Activated CD4-positive, alpha-beta T cell treated with anti-CD3 and anti-CD28 coated beads, Interleukin-2, amount 50 U/mL, for 24 hours (primary cell): ENCODE data around the gene LRRC8D.

Source experiments
- DNase-seq, 2 donors: peaks; one replicate each; pipeline ENCODE4 v3.0.0-alpha.2; 2020; ENCODE audit warnings: low read depth in 1 of 2, low spot score in 1 of 2

Gene LRRC8D

DNA sequence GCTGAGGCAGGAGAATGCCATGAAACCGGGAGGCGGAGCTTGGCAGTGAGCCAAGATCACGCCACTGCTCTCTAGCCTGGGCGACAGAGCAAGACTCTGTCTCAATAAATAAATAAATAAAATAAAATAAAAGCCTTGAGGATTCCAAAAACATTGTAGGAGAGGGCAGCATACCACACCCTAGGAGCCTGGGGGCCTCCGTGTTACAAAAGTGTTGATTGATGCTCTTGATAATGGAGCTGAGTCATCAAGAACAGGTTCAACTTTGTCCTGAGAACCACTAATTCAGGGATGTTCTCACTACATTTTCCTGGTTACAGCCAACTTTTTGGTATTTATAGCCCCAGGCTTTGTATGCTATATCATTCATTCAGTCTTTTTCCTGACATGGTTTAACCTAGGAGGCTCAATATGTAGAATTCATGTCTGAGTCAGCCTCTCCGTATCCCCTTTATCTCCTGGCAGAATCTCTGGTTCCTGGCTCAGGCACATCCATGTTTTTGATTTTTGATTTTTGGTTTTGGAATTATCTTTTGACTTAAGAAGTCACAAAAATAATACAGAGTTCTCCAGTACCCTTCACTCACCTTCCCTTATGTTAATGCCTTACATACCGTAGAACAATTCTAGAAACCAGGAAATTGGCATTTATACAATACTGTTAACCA is 69.4 kb downstream of the LRRC8D start:
- no peak for DNase-seq

DNA sequence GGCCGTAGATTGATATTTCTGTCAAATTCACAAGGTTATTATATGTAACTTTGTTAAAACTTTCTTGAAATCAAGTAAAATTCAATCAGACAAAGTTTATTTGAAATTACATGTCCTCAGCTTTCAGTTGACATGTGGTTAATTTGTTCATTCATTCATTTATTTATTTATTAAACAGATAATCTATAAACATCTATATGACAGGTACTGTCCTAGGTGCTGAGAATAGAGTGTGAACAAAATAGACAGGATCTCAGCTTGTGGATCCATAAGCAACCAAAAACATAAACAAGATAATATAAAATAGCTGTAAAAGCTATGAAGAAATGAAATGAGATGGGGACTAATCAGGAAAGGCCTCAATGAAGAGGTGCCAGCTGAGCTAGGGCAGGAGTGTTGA is 72.0 kb downstream of the LRRC8D start:
- no peak for DNase-seq

DNA sequence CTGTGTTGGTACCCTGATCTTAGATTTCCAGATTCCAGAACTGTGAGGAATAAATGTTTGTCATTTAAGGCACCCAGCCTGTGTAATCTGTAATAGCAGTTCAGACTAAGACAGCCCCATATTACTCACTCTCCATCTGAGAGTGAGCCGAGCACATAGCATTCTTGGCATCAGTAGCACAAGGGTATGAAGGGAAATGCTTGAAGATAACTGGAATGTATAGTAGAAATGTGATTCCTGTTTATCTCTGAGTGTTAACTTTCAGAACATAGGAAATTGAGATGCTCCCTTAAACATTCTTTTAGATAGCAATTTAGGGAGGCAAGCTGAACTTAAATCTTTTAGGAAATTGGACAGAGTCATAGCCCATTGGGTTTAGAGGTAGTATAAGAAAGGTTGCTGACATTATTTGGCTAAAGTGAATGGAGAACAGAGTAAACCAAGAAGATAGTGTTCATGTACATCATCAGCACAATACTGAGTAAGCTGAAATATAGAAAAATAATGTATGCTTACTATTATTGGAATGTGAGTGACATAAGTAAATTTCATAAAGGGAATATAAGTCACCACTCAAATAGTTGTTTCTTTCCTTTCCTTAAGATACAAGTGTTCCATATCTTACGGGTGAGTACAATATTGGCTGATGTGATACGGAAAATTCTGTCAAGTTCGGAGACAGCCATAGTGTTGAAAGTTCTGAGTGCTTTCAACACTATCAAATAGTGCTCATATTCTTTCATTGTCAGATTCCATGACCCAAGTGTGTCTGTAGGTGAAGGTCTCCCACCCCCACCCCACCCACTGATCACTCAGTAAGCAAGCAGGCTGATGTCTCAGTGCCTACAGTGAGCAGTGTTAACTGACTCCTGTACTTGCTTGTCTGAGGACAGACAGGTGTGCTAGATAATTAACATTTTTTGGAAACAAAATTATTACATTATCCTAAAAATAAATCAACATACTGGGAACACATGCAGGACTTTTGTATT is 73.7 kb downstream of the LRRC8D start:
- DNase-seq = no peak

DNA sequence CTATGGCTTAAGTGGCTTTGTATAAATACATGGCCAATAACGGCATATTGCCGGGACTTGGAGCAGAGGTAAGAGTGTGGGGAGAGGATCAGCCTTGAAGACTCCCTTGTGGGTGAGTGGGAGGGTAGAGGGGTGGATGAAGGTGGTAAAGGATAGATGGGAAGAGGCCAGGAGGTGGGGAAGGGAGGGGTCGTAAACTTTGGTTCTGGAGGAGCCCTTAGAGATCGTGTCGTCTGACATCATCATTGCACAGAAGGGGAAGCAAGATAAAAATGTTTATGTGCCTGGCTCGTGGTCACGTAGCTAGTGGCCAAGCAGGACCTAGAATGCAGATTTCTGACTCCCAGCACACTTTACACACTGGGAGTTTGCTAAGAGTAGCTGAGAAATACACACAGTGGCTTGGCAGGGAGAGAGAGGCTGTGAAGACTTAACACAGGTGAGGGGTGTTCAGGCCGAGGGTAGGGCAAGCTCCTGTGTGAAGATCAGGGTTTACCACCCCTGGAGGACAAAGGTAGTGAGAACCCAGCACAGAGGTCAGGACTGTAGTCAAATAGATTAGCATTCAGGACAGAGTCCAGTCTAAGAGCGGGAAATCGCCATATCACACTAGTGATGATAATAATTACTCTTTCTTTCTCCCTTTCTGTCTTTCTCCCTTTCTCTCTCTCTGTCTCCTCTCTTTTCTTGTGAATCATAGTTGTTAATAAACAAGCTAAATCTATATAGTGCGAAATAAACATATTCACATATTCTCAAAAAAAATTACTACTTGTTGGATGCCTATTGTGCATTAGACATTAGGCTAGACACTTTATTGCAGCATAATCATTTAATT is 75.5 kb downstream of the LRRC8D start:
- no peak for DNase-seq

DNA sequence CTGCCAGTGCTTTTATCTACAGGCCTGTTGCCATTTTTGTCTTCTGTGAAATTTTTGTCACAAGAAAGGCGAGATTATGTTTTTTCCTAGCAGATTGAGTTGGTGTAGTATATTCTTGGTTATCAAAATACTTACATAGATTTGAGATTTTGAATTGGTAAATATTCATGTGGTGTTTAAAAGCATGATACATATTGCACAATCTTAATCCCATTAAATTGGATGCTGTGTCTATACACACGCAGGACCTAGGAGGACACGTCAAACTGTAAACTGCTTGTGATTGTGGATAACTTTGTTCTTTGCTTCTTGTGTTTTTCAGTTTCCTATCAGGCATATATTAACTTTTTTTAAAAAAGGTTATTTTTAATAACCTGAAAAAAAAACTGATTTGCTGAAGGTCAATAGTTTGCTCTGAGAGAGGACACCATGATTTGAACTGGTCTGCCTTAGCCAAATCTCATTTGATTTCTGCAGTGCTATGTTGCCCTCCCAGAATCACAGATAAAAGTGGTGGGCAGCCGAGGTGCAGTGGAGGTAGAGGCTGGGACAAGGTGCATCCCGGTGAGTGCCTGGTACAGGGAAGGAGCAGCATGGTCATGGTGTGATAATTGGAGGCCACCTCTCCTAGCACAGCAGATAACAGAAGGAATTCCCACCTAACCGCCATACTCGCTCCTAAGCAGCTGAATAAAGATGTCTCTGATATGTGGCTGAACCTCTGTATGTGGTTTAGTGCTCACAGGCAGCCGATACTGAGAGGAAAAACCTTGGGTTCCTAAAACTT is 76.7 kb downstream of the LRRC8D start:
- DNase-seq = no peak

DNA sequence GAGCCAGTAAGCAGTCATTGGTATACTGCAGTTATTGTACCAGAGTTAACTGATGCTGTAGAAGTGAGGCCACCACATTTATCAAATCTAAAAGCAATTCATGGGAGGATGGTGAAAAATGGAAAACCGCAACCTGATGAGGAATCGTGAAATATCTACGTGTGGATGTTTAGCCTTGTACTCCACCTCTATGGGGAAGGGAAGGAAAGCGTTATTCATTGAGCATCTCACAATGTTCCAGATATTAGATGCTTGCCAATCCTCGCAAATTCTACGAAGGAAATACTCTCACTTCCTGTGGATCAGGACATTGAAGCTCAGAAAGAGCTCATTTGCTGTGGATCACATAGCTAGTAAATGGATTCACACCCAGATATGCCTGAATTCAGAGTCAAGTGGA is 77.3 kb downstream of the LRRC8D start:
- DNase-seq = no peak

DNA sequence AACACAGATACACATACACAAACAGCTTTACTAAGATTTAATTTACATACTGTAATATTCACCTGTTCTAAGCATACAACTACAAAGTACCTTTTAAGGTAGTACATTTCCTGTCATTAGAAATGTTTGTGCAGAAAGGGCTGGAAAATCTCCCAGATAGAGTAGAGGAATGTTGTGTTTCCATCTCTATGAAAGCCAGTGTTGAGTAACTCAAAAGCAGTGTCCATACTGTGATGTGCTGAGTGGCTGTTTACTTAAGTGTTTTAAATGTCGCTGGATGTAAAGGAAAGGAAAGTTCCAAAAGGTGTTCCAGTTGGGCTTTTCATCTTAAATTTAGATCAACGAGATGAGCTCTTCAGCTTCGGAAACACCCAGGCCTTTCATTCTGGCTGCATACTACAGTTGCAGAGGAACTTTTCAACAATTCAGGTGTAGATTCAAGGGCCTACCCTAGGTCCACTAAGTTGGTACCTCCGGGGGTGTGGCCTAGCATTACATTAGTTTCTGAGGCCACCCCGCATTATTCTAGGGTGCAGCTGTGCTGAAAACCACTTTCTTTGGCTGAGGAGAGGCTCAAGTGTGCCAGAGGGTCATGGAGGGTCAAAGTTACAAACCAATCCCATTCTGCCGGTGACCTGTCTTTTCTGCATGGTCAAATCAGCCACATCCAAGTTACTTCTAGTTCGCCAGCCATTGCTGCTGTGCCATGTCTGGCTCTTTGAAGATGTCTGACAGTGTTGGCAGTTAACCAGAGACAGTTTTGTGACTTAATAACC is 78.1 kb downstream of the LRRC8D start:
- no peak for DNase-seq

DNA sequence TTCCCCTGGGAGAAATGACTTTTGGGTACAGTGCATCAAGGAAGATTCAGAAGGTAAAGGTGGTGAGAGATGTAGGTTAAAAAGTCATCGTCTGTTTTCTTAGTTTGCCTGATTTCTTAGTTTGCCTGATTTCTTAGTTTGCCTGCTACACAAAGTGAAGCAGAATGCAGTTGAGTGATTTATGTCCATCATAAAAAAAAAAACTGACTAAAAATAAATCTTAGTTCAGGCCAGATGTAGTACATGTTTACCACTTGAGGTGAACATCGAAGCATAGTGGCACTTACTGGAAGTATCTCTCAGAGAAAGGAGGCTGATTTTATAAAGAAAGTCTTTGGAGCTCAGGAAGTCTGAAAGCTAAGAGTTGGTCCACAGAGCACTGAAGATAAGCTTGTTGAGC is 79.5 kb downstream of the LRRC8D start:
- DNase-seq = no peak

DNA sequence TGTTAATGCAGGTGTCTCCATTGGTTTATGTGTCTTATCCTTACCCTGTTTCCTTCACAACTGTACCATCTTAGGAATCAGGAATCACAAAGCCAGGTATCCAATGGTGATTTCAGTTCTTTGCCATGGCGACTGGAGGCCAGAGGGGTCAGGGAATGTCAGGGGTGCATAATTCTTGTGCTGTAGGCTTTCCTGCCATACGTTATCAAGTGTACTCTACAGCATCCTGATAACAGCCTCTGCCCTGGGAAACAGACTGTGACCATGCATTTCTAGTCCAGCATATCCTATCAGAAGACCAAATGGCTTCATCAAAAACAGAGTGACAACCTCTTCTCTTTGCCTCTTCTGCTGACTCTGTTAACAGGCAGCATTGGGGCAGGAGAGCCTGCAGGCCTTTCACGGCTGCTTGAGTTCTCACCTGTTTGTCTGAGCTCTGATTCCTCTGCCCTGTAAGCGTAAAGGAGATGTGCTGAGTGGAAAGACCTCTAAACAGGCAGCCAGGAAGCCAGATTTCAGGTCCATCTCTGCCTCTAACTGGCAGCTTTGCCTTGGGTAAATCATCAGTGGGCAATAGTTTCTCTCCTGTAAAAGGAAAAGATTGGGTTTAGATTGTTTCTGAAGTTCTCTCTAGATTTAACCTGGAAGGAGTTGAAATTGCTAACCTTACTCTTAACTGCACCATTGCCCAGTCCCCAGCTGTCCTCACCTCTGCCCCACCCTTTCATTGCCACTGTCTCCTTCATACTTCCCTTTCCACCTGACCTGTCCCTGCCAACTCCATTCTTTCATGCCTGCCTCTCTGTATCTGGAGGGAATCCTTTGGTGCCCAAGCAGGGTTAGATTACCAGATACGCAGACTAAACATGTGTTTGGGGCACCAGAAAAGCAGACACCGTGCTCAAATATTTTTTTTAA is 80.2 kb downstream of the LRRC8D start:
- no peak for DNase-seq

DNA sequence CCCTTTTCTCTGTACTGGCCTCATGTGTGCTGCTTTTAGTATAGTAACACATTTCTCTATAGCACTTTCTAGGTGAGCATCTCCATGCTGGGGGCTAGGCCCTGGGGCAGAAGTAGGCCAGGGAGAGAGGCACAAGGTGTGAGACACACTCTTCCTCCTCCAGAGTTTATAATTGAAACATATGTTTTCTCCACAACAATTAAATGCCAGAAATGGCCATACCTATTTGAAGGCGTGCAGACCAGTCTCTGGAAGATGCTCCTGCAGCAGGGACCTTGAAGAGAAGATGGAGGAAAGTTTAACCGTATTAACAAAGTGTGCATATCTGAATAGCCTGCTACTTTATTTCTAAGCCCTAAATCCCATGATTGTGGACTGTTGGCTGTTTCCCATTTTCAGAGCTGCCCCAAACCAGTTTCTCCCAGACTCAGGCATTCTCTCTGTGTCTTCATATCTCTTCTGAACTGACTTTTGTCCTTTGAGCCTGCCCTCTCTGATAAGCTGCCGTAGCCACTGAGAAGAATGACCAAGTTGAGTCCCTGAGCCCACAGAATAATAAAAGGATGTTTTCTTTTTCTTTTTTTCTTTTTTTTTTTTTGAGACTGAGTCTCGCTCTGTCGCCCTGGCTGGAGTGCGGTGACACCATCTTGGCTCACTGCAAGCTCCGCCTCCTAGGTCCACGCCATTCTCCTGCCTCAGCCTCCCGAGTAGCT is 81.3 kb downstream of the LRRC8D start:
- DNase-seq = no peak

DNA sequence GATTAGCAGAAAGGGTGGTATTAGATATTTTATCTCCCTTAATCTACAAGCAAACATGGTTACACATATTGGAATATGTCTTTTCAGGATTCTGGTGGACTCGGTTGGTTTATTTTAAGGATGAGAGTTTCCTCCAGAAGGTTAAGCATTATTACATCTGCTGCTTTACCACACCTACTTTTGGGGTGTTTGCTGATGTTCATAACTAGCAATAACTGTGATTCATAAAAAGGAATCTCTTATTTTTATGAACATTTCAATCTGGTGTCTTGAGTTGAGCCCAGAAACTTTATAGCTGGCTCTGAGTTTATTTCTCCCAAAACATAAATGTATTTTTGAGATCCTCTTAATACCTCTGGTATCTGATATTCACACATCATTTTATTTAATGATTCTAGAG is 82.7 kb downstream of the LRRC8D start:
- no peak for DNase-seq

DNA sequence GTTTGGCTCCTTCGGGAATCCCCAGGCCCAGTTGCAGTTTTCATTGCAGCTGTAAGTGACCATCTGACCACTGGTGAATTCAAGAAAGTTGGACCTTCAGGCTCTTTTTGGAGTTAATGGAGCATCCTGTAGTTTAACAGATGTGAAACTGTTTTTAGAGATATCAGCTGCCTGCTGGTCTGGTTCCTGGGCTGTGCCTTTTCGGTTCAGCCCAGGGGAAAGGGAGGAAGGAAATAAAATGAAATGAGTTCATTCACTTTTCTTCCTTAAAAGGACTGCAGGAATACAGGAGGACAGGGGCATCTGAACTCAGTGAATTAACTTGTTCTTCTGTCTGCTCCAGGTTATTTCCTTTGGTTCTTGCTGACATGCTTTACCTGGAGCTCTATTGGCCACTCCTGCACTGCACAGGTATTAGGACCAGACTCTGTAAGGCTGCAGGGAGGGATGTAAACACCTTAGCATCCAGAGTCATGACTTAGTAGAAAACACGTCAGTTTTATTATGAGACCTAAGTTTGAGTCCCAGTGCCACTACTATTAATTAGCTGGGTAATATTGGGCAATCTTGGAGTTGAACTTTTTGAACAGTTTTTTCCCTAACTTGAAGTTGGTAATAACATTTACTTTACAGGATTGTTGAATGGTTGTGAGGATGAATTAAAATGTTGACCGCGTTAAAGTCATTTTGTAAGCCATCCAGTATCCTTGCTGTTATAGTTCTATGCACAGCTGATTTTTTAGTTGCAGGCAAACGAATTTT is 83.6 kb downstream of the LRRC8D start:
- no peak for DNase-seq

DNA sequence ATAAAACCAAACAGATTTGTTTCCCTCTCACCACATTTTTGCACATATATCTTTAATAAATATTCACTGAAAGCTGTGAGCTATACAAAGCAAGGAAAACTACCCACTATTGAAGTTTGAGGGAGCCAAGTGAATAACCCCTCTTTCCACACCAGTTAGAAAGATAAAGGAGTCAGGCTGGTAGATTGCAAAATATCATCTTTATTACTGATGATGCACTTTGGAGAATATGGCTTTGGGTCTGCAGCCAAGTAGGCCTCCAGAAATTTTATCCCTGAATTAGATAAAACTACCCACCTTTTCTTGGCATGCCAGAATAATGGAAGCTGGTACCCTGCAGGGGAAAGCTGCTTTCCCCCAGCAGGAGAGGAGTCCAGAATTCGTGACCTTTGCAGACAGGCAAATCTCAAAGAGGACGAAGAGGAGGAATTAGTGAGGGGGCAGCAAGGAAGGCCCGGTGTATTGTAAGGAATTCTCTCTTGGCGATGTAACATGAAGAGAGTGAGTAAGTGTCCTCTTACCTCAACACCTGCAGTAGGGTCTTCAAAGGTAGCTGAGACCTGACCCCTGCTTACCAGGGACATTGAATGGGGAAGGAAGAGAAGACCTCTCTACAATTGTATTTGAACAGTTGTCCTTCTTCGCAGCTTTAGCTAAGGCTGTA is 84.7 kb downstream of the LRRC8D start:
- no peak for DNase-seq

DNA sequence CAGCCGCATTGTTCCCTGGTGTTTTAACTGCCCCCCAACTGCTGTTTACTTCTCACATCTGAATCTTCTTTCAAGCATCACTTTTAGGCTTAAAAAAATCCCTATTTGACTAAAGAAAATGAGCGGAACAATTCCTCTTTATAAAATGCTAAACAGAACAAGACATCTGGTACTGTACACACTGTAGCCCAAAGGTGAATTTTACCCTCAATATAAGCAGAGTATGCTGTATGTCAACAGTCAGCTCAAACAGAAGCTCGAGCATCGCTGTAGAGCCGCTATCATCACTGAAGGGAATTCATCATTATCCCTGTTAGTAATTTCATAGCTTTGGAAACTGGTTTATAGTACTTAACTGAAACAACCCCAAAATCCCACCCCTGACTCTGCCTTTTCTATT is 85.3 kb downstream of the LRRC8D start:
- no peak for DNase-seq

DNA sequence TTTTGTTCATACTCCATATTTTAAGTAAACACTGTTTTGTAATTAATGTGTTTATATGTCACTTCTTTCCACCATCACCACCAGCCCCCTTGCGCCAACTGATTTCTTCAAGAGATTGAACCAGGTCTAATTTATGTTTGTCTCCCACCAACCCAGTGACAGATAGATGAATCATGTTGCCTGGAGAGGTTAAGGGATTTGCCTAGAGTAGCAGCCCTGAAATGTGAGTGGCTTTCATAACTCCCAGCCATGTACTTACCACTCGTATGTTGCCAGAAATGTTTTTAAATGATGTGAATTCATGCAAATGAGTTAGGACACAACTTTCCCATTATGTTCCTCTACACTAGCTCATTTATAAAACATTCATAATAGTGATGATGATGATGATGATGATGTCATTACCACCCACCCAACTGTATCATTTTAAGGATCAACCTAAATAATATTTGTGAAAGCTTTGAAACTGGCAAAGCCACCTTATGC is 86.9 kb downstream of the LRRC8D start:
- no peak for DNase-seq

DNA sequence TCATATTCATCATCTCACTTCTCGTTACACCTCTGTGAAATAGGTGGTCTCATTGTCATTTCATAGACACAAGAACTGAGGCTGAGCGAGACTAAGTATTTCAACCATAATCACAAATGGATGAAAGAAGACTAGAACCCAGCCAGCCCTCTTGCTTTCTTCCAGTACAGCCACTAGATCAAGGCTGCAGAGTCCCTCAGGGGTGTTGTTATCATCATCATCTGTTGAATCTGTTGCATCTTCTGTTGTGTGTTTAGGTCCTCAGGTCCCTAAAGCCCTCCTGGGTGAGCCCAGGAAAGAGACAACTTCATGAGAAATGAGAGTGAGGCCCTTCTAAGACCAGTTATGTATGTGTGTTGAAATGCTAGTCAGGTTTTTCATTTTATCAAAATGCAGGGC is 87.4 kb downstream of the LRRC8D start:
- no peak for DNase-seq
